ENCODE measurements around the gene FOXP3. TPM values are rescaled to one million over a fixed set of nuclear protein-coding genes. Genes with fewer than 3 reads are reported as not detected.

The FOXP3 gene
- total RNA-seq, 1 donor from 2014 or later = not detected

GRCh38 chrX:49208399-49208798 lies 56.1 kb downstream of the FOXP3 start:
- DNase-seq = no peak
- H3K4me1 ChIP-seq = no peaks in the 10 kb centered on the region
- H3K27ac ChIP-seq (replicated peaks) = no peak overlapping the region
- no peak overlapping the region for H3K4me3 ChIP-seq
- H3K9me3 ChIP-seq (replicated peaks) = no peaks in the 10 kb centered on the region
- intact Hi-C loops (cut with micrococcal nuclease) = no loop called here
- TF ChIP-seq CTCF (IDR thresholded peaks at IDR 0.05; ENCODE audit: borderline replicate concordance) = no peak
- no peaks in the 10 kb centered on the region for H3K27me3 ChIP-seq (ENCODE audit: low read depth)
- H3K36me3 ChIP-seq = no peaks in the 10 kb centered on the region

DNA sequence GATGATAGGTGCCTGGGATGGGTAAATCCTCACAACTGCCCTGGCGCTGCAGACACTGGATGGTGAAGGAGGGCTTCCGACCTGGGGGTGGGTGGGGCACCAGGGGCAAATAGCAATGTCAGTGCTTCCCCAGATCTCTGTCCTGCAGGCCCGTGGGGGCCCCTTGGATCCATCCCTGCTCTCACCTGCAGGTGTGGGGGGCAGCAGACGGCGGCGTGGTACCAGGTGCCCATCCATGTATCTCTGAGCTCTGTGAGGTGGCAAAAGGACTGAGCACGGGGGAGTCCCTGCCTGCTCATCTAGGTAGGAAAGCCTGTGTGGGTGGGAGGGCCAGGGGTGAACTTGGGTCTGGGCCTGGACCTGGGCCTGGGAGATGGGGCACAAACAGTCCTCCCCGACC lies 58.0 kb downstream of the FOXP3 start:
- DNase-seq = no peak
- H3K27me3 ChIP-seq (ENCODE audit: low read depth) = no peaks in the 10 kb centered on the region
- H3K27ac ChIP-seq (replicated peaks) = no peak overlapping the region
- TF ChIP-seq CTCF (IDR thresholded peaks at IDR 0.05; ENCODE audit: borderline replicate concordance) = no peak
- intact Hi-C loops (cut with micrococcal nuclease) = no loop called here
- no peak overlapping the region for H3K4me3 ChIP-seq
- no peaks in the 10 kb centered on the region for H3K4me1 ChIP-seq
- no peaks in the 10 kb centered on the region for H3K9me3 ChIP-seq (replicated peaks)
- no peaks in the 10 kb centered on the region for H3K36me3 ChIP-seq

DNA sequence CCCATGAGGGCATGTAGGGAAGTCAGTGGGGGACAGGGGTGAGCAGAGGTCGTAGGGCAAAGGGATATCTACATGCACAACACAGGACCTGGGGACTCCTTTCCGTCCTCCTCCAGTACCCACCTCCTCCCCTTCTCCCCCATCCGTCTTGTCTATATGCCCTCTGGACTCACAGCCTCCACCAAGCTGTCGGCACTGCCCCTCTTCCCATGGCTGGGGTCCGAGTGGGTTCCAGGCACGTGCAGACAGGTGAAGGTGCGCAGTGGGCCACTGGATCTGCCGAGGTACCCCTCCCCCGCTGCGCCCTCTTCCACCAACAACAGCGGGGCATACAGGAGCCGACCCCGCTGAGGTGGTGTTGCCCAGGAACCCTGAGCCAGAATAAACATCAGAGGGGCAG lies 59.1 kb downstream of the FOXP3 start:
- Histone ChIP-seq H3K4me3 (no peak overlapping the region), H3K36me3 (no peaks in the 10 kb centered on the region), H3K9me3 (replicated peaks) (no peaks in the 10 kb centered on the region), H3K27ac (replicated peaks) (no peak overlapping the region), H3K27me3 (ENCODE audit: low read depth) (no peaks in the 10 kb centered on the region), H3K4me1 (peaks cover 3% of the 10 kb centered on the region)
- intact Hi-C loops (cut with micrococcal nuclease) = no loop called here
- DNase-seq = no peak
- no peak for TF ChIP-seq CTCF (IDR thresholded peaks at IDR 0.05; ENCODE audit: borderline replicate concordance)

DNA sequence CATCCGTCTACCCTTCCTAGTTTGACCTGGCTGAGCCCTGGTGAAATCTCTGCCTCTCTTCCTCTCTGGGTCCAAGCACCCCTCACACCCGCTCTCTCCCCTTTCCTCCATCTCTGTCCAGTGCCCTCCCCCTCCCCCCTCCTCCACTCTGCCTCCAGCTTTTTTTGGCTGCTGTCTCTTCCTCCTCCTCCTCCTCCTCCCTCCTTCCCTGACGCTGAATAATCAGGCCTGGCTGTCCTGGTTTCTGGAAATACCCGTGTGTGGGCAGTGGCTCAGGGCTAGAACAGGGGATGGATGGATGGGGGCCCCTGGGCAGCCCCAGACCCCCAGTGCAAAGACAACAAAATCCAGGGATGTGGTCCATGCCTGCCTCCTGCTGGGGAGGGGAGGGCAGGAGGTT lies 59.8 kb downstream of the FOXP3 start:
- H3K27ac ChIP-seq (replicated peaks) = no peak overlapping the region
- no peak overlapping the region for H3K4me3 ChIP-seq
- H3K27me3 ChIP-seq (ENCODE audit: low read depth) = no peaks in the 10 kb centered on the region
- no peaks in the 10 kb centered on the region for H3K9me3 ChIP-seq (replicated peaks)
- DNase-seq = no peak
- no peak for TF ChIP-seq CTCF (IDR thresholded peaks at IDR 0.05; ENCODE audit: borderline replicate concordance)
- intact Hi-C loops (cut with micrococcal nuclease) = no loop called here
- no peaks in the 10 kb centered on the region for H3K36me3 ChIP-seq
- H3K4me1 ChIP-seq = peaks cover 6% of the 10 kb centered on the region

- DNase-seq = no peak
- no peak overlapping the region for H3K4me3 ChIP-seq
- H3K4me1 ChIP-seq = peaks cover 8% of the 10 kb centered on the region
- no peak overlapping the region for H3K27ac ChIP-seq (replicated peaks)
- intact Hi-C loops (cut with micrococcal nuclease) = no loop called here
- no peaks in the 10 kb centered on the region for H3K27me3 ChIP-seq (ENCODE audit: low read depth)
- no peaks in the 10 kb centered on the region for H3K9me3 ChIP-seq (replicated peaks)
- no peaks in the 10 kb centered on the region for H3K36me3 ChIP-seq
- TF ChIP-seq CTCF (IDR thresholded peaks at IDR 0.05; ENCODE audit: borderline replicate concordance) = no peak
Measured at GRCh38 chrX:49204017-49204416, 60.5 kb downstream of the FOXP3 start.

- intact Hi-C loops (cut with micrococcal nuclease) = no loop called here
- Histone ChIP-seq H3K36me3 (no peaks in the 10 kb centered on the region), H3K9me3 (replicated peaks) (no peaks in the 10 kb centered on the region), H3K27me3 (ENCODE audit: low read depth) (no peaks in the 10 kb centered on the region), H3K27ac (replicated peaks) (no peak overlapping the region), H3K4me1 (peaks cover 8% of the 10 kb centered on the region), H3K4me3 (no peak overlapping the region)
- TF ChIP-seq CTCF (IDR thresholded peaks at IDR 0.05; ENCODE audit: borderline replicate concordance) = no peak
- no peak for DNase-seq
Measured at GRCh38 chrX:49203536-49203935, 61.0 kb downstream of the FOXP3 start.
